HEK293 (cell line): ENCODE results near the gene TMEM179.

Experiments used
- ZNF416 ChIP-seq: fragments of 450-650 bp; formaldehyde crosslinking; IDR thresholded peaks from 2 replicates; pipeline ENCODE4 v1.5.1; 2016; ENCODE audit warnings: missing biosample characterization, missing genetic modification characterization
- TF ChIP-seq, protein P1 (sequence below): fragments of 450-650 bp; formaldehyde crosslinking; IDR thresholded peaks from 2 replicates; pipeline ENCODE4 v1.5.1; 2016; ENCODE audit warnings: missing biosample characterization, missing genetic modification characterization
- TF ChIP-seq, protein P2 (sequence below): fragments of 450-650 bp; formaldehyde crosslinking; IDR thresholded peaks from 2 replicates; pipeline ENCODE4 v1.5.1; 2016; ENCODE audit warnings: missing biosample characterization, missing genetic modification characterization
- TF ChIP-seq, protein P3 (sequence below): fragments of 450-650 bp; formaldehyde crosslinking; conservative IDR thresholded peaks from 2 replicates; pipeline ENCODE4 v1.5.1; 2016; ENCODE audit warnings: low read depth, missing biosample characterization, missing genetic modification characterization

DNA sequence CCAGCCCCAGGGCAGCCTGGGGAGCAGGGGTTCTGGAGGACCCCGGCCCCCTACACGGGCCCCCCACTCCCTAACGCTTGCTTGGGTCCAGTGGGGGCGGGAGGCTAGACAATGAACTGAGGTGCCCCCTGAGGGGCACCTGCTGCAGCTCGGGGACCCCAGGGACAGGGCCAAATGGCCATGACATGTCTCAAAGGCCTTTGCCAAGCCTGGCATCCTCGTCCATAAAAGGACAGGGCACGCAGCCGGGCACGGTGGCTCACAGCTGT, 36.7 kb downstream of the TMEM179 start:
- TF ChIP-seq, protein P1, sequence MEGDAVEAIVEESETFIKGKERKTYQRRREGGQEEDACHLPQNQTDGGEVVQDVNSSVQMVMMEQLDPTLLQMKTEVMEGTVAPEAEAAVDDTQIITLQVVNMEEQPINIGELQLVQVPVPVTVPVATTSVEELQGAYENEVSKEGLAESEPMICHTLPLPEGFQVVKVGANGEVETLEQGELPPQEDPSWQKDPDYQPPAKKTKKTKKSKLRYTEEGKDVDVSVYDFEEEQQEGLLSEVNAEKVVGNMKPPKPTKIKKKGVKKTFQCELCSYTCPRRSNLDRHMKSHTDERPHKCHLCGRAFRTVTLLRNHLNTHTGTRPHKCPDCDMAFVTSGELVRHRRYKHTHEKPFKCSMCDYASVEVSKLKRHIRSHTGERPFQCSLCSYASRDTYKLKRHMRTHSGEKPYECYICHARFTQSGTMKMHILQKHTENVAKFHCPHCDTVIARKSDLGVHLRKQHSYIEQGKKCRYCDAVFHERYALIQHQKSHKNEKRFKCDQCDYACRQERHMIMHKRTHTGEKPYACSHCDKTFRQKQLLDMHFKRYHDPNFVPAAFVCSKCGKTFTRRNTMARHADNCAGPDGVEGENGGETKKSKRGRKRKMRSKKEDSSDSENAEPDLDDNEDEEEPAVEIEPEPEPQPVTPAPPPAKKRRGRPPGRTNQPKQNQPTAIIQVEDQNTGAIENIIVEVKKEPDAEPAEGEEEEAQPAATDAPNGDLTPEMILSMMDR (tag by site-specific recombination): no peak
- TF ChIP-seq, protein P2, sequence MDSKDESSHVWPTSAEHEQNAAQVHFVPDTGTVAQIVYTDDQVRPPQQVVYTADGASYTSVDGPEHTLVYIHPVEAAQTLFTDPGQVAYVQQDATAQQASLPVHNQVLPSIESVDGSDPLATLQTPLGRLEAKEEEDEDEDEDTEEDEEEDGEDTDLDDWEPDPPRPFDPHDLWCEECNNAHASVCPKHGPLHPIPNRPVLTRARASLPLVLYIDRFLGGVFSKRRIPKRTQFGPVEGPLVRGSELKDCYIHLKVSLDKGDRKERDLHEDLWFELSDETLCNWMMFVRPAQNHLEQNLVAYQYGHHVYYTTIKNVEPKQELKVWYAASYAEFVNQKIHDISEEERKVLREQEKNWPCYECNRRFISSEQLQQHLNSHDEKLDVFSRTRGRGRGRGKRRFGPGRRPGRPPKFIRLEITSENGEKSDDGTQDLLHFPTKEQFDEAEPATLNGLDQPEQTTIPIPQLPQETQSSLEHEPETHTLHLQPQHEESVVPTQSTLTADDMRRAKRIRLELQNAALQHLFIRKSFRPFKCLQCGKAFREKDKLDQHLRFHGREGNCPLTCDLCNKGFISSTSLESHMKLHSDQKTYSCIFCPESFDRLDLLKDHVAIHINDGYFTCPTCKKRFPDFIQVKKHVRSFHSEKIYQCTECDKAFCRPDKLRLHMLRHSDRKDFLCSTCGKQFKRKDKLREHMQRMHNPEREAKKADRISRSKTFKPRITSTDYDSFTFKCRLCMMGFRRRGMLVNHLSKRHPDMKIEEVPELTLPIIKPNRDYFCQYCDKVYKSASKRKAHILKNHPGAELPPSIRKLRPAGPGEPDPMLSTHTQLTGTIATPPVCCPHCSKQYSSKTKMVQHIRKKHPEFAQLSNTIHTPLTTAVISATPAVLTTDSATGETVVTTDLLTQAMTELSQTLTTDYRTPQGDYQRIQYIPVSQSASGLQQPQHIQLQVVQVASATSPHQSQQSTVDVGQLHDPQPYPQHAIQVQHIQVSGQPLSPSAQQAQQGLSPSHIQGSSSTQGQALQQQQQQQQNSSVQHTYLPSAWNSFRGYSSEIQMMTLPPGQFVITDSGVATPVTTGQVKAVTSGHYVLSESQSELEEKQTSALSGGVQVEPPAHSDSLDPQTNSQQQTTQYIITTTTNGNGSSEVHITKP: no peak
- TF ChIP-seq ZNF416 (tag by site-specific recombination): no peak
- TF ChIP-seq, protein P3, sequence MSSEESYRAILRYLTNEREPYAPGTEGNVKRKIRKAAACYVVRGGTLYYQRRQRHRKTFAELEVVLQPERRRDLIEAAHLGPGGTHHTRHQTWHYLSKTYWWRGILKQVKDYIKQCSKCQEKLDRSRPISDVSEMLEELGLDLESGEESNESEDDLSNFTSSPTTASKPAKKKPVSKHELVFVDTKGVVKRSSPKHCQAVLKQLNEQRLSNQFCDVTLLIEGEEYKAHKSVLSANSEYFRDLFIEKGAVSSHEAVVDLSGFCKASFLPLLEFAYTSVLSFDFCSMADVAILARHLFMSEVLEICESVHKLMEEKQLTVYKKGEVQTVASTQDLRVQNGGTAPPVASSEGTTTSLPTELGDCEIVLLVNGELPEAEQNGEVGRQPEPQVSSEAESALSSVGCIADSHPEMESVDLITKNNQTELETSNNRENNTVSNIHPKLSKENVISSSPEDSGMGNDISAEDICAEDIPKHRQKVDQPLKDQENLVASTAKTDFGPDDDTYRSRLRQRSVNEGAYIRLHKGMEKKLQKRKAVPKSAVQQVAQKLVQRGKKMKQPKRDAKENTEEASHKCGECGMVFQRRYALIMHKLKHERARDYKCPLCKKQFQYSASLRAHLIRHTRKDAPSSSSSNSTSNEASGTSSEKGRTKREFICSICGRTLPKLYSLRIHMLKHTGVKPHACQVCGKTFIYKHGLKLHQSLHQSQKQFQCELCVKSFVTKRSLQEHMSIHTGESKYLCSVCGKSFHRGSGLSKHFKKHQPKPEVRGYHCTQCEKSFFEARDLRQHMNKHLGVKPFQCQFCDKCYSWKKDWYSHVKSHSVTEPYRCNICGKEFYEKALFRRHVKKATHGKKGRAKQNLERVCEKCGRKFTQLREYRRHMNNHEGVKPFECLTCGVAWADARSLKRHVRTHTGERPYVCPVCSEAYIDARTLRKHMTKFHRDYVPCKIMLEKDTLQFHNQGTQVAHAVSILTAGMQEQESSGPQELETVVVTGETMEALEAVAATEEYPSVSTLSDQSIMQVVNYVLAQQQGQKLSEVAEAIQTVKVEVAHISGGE (tag by site-specific recombination): no peak
